Type B pancreatic cell (in vitro differentiated cells): ENCODE results near the gene IFNAR1. TPM values are rescaled to one million over a fixed set of nuclear protein-coding genes. Genes with fewer than 3 reads are reported as not detected.

Source experiments
- DNase-seq: peaks from one replicate; pipeline ENCODE4 v3.0.0; 2021; ENCODE audit warnings: mixed read lengths; ENCODE audit not compliant: unreplicated experiment; ENCODE audit errors: extremely low spot score
- H3K27ac Mint-ChIP-seq: 2 replicates; pipeline ENCODE4 v1.8.0; 2021; ENCODE audit warnings: mild to moderate bottlenecking, mixed read lengths
- H3K27me3 Mint-ChIP-seq: 2 replicates; pipeline ENCODE4 v1.8.0; 2021; ENCODE audit warnings: mixed read lengths
- H3K36me3 Mint-ChIP-seq: 2 replicates; pipeline ENCODE4 v1.8.0; 2021; ENCODE audit warnings: mixed read lengths
- H3K4me1 Mint-ChIP-seq: one replicate; pipeline ENCODE4 v1.8.0; 2021; ENCODE audit warnings: mixed read lengths; ENCODE audit not compliant: unreplicated experiment
- H3K4me3 Mint-ChIP-seq: 2 replicates; pipeline ENCODE4 v1.8.0; 2021; ENCODE audit warnings: mild to moderate bottlenecking, mixed read lengths
- H3K9me3 Mint-ChIP-seq: 2 replicates; pipeline ENCODE4 v1.8.0; 2021; ENCODE audit warnings: mixed read lengths
- CTCF ChIP-seq: fragments of 200-600 bp; sonication (generic); conservative IDR thresholded peaks from 2 replicates; pipeline ENCODE4 v1.5.0; 2021; ENCODE audit warnings: antibody characterized with exemption, mild to moderate bottlenecking
- total RNA-seq: library from RNA; stranded (reverse); gene quantifications from 2 replicates; pipeline ENCODE4 v1.2.1, GENCODE V29; 2021; ENCODE audit warnings: low replicate concordance

The IFNAR1 gene
- total RNA-seq, 1 donor from 2014 or later = 26.4 TPM

- Mint-ChIP-seq H3K27me3 (no peaks in the 10 kb centered on the region), H3K4me1 (peaks cover 6% of the 10 kb centered on the region)
- no peak for DNase-seq
These were observed 32.0 kb upstream of the IFNAR1 start for GRCh38 chr21:33292724-33293123.

DNA sequence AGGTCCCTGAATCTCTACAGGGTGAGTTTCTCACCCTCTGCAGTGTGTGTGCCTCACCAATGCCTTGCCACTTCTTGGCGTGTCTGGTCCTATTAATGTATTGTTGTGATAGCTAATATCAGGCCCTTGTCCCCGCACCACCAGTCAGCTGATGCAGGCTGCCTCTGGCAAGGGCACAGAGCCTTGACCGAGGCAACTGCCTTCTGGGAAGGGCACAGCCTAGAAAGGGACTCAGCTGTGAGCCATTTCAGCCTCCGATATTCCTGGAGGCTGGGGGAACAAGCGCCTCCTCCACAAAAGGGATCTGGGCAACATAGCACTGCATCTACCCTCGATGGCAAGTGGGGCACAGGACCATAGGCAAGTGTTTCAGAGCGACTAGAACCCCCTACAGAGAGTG, 31.6 kb upstream of the IFNAR1 start:
- Mint-ChIP-seq H3K4me3 (no peak overlapping the region), H3K27ac (peak overlapping the region; percentile 96), H3K36me3 (peaks cover 20% of the 10 kb centered on the region), H3K9me3 (peaks cover 5% of the 10 kb centered on the region), H3K4me1 (peaks cover 6% of the 10 kb centered on the region), H3K27me3 (no peaks in the 10 kb centered on the region)
- TF ChIP-seq CTCF = no peak
- DNase-seq = no peak

More at GRCh38 chr21:33292724-33293123, 32.0 kb upstream of the IFNAR1 start:
- peak overlapping the region; percentile 96 for H3K27ac Mint-ChIP-seq
- no peak for TF ChIP-seq CTCF
- peaks cover 5% of the 10 kb centered on the region for H3K9me3 Mint-ChIP-seq
- no peak overlapping the region for H3K4me3 Mint-ChIP-seq
- H3K36me3 Mint-ChIP-seq = peaks cover 18% of the 10 kb centered on the region

DNA sequence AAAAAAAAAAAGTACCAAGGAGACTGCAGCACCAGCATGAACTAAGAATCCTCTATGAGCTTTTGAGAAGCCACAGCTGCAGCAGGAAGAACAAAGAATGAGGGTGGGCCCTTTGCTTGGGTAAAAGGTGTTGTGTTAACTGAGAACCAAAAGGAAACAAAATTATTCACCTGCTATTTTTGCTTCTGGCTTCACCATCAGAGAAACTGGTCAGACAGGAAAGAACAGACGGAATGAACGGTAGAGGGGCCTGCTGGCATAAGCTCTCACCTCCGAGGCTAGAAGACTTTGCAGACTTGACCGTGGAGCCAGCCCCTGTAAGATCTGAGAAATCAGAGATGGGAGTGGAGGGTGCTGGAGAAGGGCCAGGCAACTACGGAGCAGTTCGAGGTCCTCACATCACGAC, 31.0 kb upstream of the IFNAR1 start:
- H3K4me3 Mint-ChIP-seq = peak overlapping the region; percentile 67
- no peak for TF ChIP-seq CTCF
- H3K27me3 Mint-ChIP-seq = no peaks in the 10 kb centered on the region
- peak overlapping the region; percentile 96 for H3K27ac Mint-ChIP-seq
- no peak for DNase-seq
- peaks cover 21% of the 10 kb centered on the region for H3K36me3 Mint-ChIP-seq
- H3K9me3 Mint-ChIP-seq = peaks cover 6% of the 10 kb centered on the region
- H3K4me1 Mint-ChIP-seq = peaks cover 7% of the 10 kb centered on the region

DNA sequence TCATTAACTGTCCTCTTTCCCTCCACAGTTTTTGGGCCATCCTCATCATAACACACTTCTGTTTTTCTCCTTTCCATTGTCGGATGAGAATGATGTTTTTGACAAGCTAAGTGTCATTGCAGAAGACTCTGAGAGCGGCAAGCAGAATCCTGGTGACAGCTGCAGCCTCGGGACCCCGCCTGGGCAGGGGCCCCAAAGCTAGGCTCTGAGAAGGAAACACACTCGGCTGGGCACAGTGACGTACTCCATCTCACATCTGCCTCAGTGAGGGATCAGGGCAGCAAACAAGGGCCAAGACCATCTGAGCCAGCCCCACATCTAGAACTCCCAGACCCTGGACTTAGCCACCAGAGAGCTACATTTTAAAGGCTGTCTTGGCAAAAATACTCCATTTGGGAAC, 28.6 kb upstream of the IFNAR1 start:
- Mint-ChIP-seq H3K9me3 (peaks cover 14% of the 10 kb centered on the region), H3K4me3 (no peak overlapping the region), H3K27me3 (no peaks in the 10 kb centered on the region), H3K4me1 (peaks cover 23% of the 10 kb centered on the region), H3K27ac (no peak overlapping the region), H3K36me3 (peaks cover 22% of the 10 kb centered on the region)
- TF ChIP-seq CTCF = no peak
- DNase-seq = no peak

- H3K36me3 Mint-ChIP-seq = peaks cover 8% of the 10 kb centered on the region
- DNase-seq = peak; percentile 58
- H3K4me1 Mint-ChIP-seq = peaks cover 22% of the 10 kb centered on the region
- peak overlapping the region; percentile 9 for H3K4me3 Mint-ChIP-seq
- no peaks in the 10 kb centered on the region for H3K27me3 Mint-ChIP-seq
- peaks cover 8% of the 10 kb centered on the region for H3K9me3 Mint-ChIP-seq
- H3K27ac Mint-ChIP-seq = peak overlapping the region; percentile 91
- peak; percentile 48 for TF ChIP-seq CTCF
These were observed 25.5 kb upstream of the IFNAR1 start for GRCh38 chr21:33299181-33299752.
